GM20000 (cell line): ENCODE measurements around the gene SNAP29.

Source experiments
- DNase-seq: peaks from one replicate; pipeline ENCODE4 v3.0.0; 2012; ENCODE audit warnings: low spot score
- CTCF ChIP-seq: IDR thresholded peaks from 2 replicates; pipeline ENCODE4 v1.5.1; 2012; ENCODE audit warnings: mild to moderate bottlenecking, control low read depth; ENCODE audit errors: extremely low read depth, missing control alignments

The SNAP29 gene

DNA sequence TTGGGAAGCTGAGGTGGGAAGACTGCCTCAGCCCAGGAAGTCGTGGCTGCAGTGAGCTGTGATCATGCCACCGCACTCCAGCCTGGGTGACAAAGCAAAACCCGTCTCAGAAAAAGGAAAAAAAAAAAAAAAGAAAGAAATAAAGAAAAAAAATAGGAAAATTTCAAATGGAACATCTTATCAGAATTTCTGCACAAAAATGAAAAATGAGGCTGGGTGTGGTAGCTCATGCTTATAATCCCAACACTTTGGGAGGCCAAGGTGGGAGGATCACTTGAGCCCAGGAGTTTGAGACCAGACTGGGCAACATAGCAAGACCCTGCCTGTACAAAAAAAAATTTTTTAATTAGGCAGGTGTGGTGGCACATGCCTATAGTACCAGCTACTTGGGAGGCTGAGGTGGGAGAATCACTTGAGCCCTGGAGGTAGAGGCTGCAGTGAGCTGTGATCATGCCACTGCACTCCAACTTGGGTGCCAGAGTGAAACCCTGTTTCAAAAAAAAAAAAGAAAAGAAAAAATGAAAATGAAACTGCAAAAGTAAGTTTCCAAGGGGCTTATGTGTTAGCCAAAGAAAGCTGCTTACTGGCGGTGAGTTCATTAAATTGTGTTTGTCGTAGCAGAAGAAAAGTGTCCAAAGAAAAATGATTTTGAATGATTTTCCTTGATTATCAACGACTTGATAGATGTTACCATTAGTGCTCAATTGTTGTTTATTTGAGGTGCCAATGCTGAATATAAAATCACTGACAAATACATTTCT lies 50.9 kb downstream of the SNAP29 start:
- no peak for DNase-seq
- no peak for TF ChIP-seq CTCF

DNA sequence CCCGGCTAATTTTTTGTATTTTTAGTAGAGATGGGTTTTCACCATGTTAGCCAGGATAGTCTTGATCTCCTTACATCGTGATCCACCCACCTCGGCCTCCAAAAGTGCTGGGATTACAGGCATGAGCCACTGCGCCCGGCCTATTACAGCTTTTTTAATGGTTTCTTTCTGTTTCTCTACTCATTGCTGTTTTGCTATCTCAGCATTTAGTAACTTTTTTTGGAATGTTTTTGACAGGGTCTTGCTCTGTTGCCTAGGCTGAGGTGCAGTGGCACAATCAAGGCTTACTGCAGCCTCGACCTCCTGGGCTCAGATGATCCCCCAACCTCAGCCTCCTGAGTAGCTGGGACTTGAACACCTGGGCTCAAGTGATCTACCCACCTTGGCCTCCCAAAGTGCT lies 53.7 kb downstream of the SNAP29 start:
- no peak for TF ChIP-seq CTCF
- DNase-seq: no peak

GRCh38 chr22:20916916-20917810 lies 58.4 kb downstream of the SNAP29 start, which contains the start of gene CRKL:
Gene CRKL, plus strand, starts transcription at chr22:20917407. Its CDS starts 528 bp downstream, at chr22:20917935.
- peak; percentile 77 for TF ChIP-seq CTCF
- DNase-seq: peak; percentile 100

- DNase-seq: no peak
These were observed 59.9 kb downstream of the SNAP29 start for GRCh38 chr22:20918663-20919218.

DNA sequence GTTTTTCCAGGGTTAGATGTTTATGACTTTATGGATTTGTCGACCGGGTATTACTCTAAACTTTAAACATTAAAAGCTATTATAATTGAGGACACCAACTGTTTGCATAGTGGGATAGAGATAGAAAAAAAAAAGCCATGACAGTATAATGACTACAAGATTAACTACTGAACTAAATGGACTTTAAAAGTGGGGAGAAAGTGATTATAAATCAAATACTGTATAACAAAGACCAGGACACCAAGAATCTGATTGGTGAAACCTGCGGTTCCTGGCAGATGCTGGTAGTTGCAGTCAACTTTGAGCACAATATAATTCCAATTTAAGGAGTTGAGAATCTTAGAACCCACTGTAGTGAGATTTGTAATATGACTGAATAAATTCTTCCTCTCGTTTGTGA lies 60.9 kb downstream of the SNAP29 start:
- no peak for TF ChIP-seq CTCF
- DNase-seq: no peak

More at GRCh38 chr22:20918663-20919218, 59.9 kb downstream of the SNAP29 start:
- TF ChIP-seq CTCF: no peak

- DNase-seq: no peak
- no peak for TF ChIP-seq CTCF
These were observed 62.0 kb downstream of the SNAP29 start for GRCh38 chr22:20920881-20921203.
